GM12878 (cell line): Measurements from ENCODE around the gene SRRM5. TPM values are rescaled to one million over a fixed set of nuclear protein-coding genes. Genes with fewer than 3 reads are reported as not detected.

Source experiments
- ATAC-seq: fragments of 200-7000 bp; cut with Tn5 transposase; 3 replicates; pipeline ENCODE4 v1.9.1; 2020; ENCODE audit warnings: mild to moderate bottlenecking, moderate library complexity
- BruUV-seq: library from RNA; stranded (reverse); fragments of 400-500 nt; replicated peaks from 2 replicates; lab custom pipeline; 2021; lab: Mats Ljungman, UMichigan
- CTCF ChIA-PET: fragments of 300-600 bp; sonication (Branson Sonifier 250); formaldehyde crosslinking; extraction: SDS; loops from one replicate; lab custom pipeline; 2021; ENCODE audit warnings: inconsistent platforms; lab: Yijun Ruan, JAX
- POLR2A ChIA-PET: fragments of 350-600 bp; formaldehyde crosslinking; extraction: SDS; loops from one replicate; lab custom pipeline; 2021; ENCODE audit warnings: inconsistent platforms; lab: Charles Lee
- RAD21 ChIA-PET: fragments of 300-600 bp; sonication (Branson Sonifier 250); formaldehyde crosslinking; loops from one replicate; lab custom pipeline; 2023; ENCODE audit warnings: antibody characterized with exemption; ENCODE audit not compliant: unreplicated experiment; lab: Charles Lee
- SMC1A ChIA-PET: fragments of 300-600 bp; sonication (Branson Sonifier 250); formaldehyde crosslinking; loops from one replicate; lab custom pipeline; 2023; ENCODE audit not compliant: unreplicated experiment, uncharacterized antibody; lab: Charles Lee
- DNase-seq: peaks from one replicate; pipeline ENCODE4 v3.0.0-alpha.2; 2011; ENCODE audit warnings: low read depth, low spot score
- FAIRE-seq: peaks from 3 replicates; lab custom pipeline; 2011; peaks lifted over from hg19 to GRCh38; lab: Jason Lieb, UNC
- H2AFZ ChIP-seq: 2 replicates; pipeline ENCODE4 v1.6.0; 2011; ENCODE audit warnings: low read depth, low read length, control low read depth; ENCODE audit not compliant: control insufficient read depth
- H3K27ac ChIP-seq: 2 replicates; pipeline ENCODE4 v1.5.1; 2011; ENCODE audit warnings: control low read depth; ENCODE audit not compliant: control insufficient read depth, insufficient read depth
- H3K27me3 ChIP-seq, 2 experiments: replicated peaks in 1 of 2; 2 replicates each; pipeline versions ENCODE4 v1.6.0 to v1.6.1; 2011; ENCODE audit warnings: low read length in 1 of 2; ENCODE audit not compliant: control insufficient read depth in 2 of 2, insufficient read depth in 2 of 2
- H3K36me3 ChIP-seq, 2 experiments: 2 replicates each; pipeline ENCODE4 v1.5.1; 2011; ENCODE audit warnings: low read length in 1 of 2; ENCODE audit not compliant: control insufficient read depth in 2 of 2, insufficient read depth in 2 of 2
- H3K4me1 ChIP-seq: 2 replicates; pipeline ENCODE4 v1.6.1; 2011; ENCODE audit warnings: mild to moderate bottlenecking, low read length, moderate library complexity, mixed read lengths; ENCODE audit not compliant: control insufficient read depth, insufficient read depth
- H3K4me2 ChIP-seq: 2 replicates; pipeline ENCODE4 v1.6.0; 2011; ENCODE audit warnings: control low read depth; ENCODE audit not compliant: control insufficient read depth, insufficient read depth
- H3K4me3 ChIP-seq: fragments of 200-600 bp; sonication (generic); 2 replicates; pipeline ENCODE4 v1.5.1; 2016
- H3K79me2 ChIP-seq: 2 replicates; pipeline ENCODE4 v1.6.0; 2011; ENCODE audit warnings: low read length; ENCODE audit not compliant: control insufficient read depth, insufficient read depth
- H3K9ac ChIP-seq: 2 replicates; pipeline ENCODE4 v1.8.0; 2011; ENCODE audit warnings: low read length, control low read depth, mixed read lengths; ENCODE audit not compliant: control insufficient read depth, insufficient read depth
- H3K9me3 ChIP-seq: replicated peaks from 3 replicates; pipeline ENCODE4 v1.5.1; 2011; ENCODE audit warnings: mild to moderate bottlenecking, low read length; ENCODE audit not compliant: control insufficient read depth, insufficient read depth
- H4K20me1 ChIP-seq: 2 replicates; pipeline ENCODE4 v1.6.0; 2011; ENCODE audit not compliant: control insufficient read depth, insufficient read depth
- BHLHE40 ChIP-seq, 2 experiments: fragments of 450-650 bp in 1 of 2; IDR thresholded peaks; 2 replicates each; pipeline ENCODE4 v1.6.1; 2011 to 2017; ENCODE audit warnings: low read depth in 2 of 2, borderline replicate concordance in 1 of 2, improper control_type of control experiment in 1 of 2, low read length in 1 of 2, mild to moderate bottlenecking in 1 of 2
- E2F4 ChIP-seq: IDR thresholded peaks from 2 replicates; pipeline ENCODE4 v1.6.1; 2012; ENCODE audit warnings: low read depth, low read length, improper control_type of control experiment
- FOXM1 ChIP-seq: IDR thresholded peaks from 2 replicates; pipeline ENCODE4 v1.6.1; 2012; ENCODE audit warnings: low read depth, mild to moderate bottlenecking, inconsistent platforms, low read length, moderate library complexity
- HCFC1 ChIP-seq: fragments of 150-350 bp; IDR thresholded peaks from 2 replicates; pipeline ENCODE4 v1.6.1; 2014; ENCODE audit warnings: low read length
- MXI1 ChIP-seq: fragments of 150-350 bp; IDR thresholded peaks from 2 replicates; pipeline ENCODE4 v1.6.1; 2011; ENCODE audit warnings: low read depth, mild to moderate bottlenecking, inconsistent platforms, low read length, improper control_type of control experiment
- NR2F1 ChIP-seq: fragments of 450-650 bp; conservative IDR thresholded peaks from 2 replicates; pipeline ENCODE4 v1.6.1; 2017; ENCODE audit warnings: mild to moderate bottlenecking
- POLR2A ChIP-seq: IDR thresholded peaks from 2 replicates; pipeline ENCODE4 v1.6.1; 2011; ENCODE audit warnings: low read depth, mild to moderate bottlenecking, low read length
- SP1 ChIP-seq: IDR thresholded peaks from one replicate; pipeline ENCODE4 v1.6.1; 2011; ENCODE audit warnings: low read depth, low read length
- STAT3 ChIP-seq: IDR thresholded peaks from 2 replicates; pipeline ENCODE4 v1.6.1; 2011; ENCODE audit warnings: low read depth, low read length, improper control_type of control experiment
- ZNF274 ChIP-seq: IDR thresholded peaks from one replicate; pipeline ENCODE4 v1.8.0; 2011; ENCODE audit not compliant: insufficient read length, insufficient read depth
- WGBS: methylation state at CpG from one replicate; pipeline ENCODE4 v1.1.6; 2016; ENCODE audit warnings: low lambda C conversion rate; ENCODE audit not compliant: insufficient replicate concordance, insufficient coverage; ENCODE audit errors: missing lambda C conversion rate; 5-methylcytosine and 5-hydroxymethylcytosine counted together
- in situ Hi-C: fragments of 300-500 bp; cut with MboI; formaldehyde crosslinking; loops from 9 replicates; pipeline ENCODE4 v1.14.3; 2018; ENCODE audit warnings: mixed read lengths
- intact Hi-C: fragments of 100-400 bp; cut with micrococcal nuclease; formaldehyde crosslinking; loops from one replicate; pipeline ENCODE4 v1.14.2; 2022; ENCODE audit not compliant: unreplicated experiment
- polyA plus RNA-seq, 11 experiments: library from polyadenylated mRNA; depleted of rRNA in 4 of 11; unstranded in 6 of 11; stranded (reverse) in 5 of 11; fragments of >200 nt; fragmentation: Nextera tagmentation in 4 of 11; fragmentation: Illumina TruSeq in 1 of 11; extraction: Ambion mirVana in 4 of 11; extraction: Trizol in 1 of 11; gene quantifications; 1 replicate in 1 of 11; 2 replicates in 10 of 11; pipeline versions ENCODE4 v1.2.1 to v1.2.3, GENCODE V29; 2011 to 2016; ENCODE audit warnings: inconsistent platforms in 2 of 11, missing spikeins in 2 of 11, low read depth in 1 of 11
- total RNA-seq, 4 experiments: library from RNA; depleted of rRNA in 3 of 4; stranded (reverse); fragments of >200 nt in 3 of 4; fragmentation: Illumina TruSeq in 1 of 4; extraction: Trizol in 1 of 4; gene quantifications; 2 replicates each; pipeline versions ENCODE4 v1.2.1 to v1.2.3, GENCODE V29; 2013 to 2021

The SRRM5 gene
- total and polyA plus RNA-seq, 10 of the 15 experiments (the other 5 are each of a cell fraction or from before 2014, with no cell fraction given): 0.06 to 0.38 (median 0.24) TPM; not detected in 2

GRCh38 chr19:43623889-43624670 lies 12.2 kb downstream of the SRRM5 start:
- SMC1A ChIA-PET: no interaction called here
- no peak overlapping the region for H3K4me2 ChIP-seq
- no peaks in the 10 kb centered on the region for H3K36me3 ChIP-seq
- CTCF ChIA-PET: no interaction called here
- no peak for ATAC-seq
- POLR2A ChIA-PET: interaction anchor here (0.5 to 0.6 kb wide), 2 partner anchors 10 to 96 kb away, joined by 3 to 4 read pairs; no protein-coding TSS in a partner anchor
- BruUV-seq: no TSS peak
- RAD21 ChIA-PET: no interaction called here
- peaks cover 3% of the 10 kb centered on the region; the same call in 1 of the 2 replicates for H3K4me1 ChIP-seq
- no peak for TF ChIP-seq SP1
- no peak for TF ChIP-seq FOXM1
- TF ChIP-seq STAT3: no peak
- no peak for TF ChIP-seq HCFC1
- TF ChIP-seq POLR2A: no peak
- TF ChIP-seq NR2F1: no peak
- no peak for TF ChIP-seq ZNF274
- no peak for TF ChIP-seq E2F4
- TF ChIP-seq MXI1: no peak
- TF ChIP-seq BHLHE40 (IDR thresholded peaks at IDR 0.05; ENCODE audit: borderline replicate concordance in 1 of 2, low read depth in 2 of 2, low read length in 1 of 2): no peak
- WGBS: 74% methylated on average over 32 of the region's 35 CpGs
- H3K9me3 ChIP-seq: no peaks in the 10 kb centered on the region
- no peak for DNase-seq
- in situ Hi-C loops: no loop called here
- no peak overlapping the region for H3K27ac ChIP-seq
- no peak overlapping the region for H3K9ac ChIP-seq
- intact Hi-C loops: no loop called here
- no peak overlapping the region for H2AFZ ChIP-seq
- H3K79me2 ChIP-seq: peaks cover 4% of the 10 kb centered on the region; the same call in 1 of the 2 replicates
- FAIRE-seq: no peak
- H4K20me1 ChIP-seq: no peaks in the 10 kb centered on the region
- no peak overlapping the region for H3K4me3 ChIP-seq
- H3K27me3 ChIP-seq: no peaks in the 10 kb centered on the region
